HG02884 (cell line): Measurements from ENCODE around the gene MRPL46.
"Not testable (repeated sequence)": the region's sequence is repeated elsewhere in the genome, so short reads cannot be mapped to it uniquely, and the experiment has no call there.

Source experiments
- ATAC-seq: cut with Tn5 transposase; IDR thresholded peaks from one replicate; pipeline ENCODE4 v1.9.1; 2021; ENCODE audit warnings: mild to moderate bottlenecking, moderate library complexity; ENCODE audit not compliant: unreplicated experiment

MRPL46 gene

DNA sequence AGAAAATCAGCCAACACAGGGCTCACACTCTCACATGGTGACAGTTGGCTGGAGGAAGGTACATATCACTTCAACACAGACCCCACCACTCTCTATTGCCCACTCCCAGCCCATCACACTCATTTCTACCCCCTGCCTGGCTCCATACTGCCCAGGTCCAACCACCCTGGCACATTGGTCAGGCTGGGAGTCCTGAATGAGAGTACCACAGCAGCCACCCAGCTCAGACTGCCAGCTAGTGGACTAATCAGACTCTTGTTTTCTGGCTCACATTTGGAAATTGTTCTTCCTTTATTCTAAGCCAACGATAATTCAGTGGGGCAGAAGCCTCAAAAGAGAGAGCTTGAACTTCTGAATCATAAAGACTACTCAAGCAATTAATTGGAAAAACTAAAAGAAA lies 20.0 kb downstream of the MRPL46 start:
- ATAC-seq = no peak

DNA sequence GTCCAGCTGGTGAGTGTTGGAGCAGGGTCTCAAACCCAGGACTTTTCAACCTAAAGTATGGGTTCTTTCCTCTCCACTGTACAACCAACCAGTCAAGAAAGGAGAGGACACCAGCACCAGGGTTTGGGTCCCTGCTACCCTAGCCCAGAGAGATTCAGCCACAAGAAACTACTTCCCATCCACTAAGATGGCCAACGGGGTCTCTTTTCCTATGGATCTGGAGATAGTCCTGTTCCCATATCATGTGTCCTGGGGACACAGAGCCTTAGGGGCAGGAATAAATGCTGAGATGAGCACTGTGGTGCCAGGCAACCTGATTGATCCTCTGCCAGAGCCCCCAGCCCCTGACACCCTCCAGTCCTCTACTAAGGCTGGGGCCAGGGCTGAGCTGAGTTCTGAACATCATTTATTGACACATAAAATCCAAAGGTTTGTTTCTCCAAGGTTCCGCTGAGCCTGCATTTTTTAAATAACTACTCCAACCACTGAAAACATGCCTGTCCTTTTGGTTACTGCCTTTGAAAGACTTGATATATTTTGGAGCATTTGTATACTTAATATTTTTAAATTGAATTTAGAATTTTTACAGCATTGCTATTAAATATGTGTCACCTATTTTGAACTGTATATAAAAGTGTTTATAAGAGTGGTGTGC lies 26.0 kb downstream of the MRPL46 start:
- no peak for ATAC-seq

DNA sequence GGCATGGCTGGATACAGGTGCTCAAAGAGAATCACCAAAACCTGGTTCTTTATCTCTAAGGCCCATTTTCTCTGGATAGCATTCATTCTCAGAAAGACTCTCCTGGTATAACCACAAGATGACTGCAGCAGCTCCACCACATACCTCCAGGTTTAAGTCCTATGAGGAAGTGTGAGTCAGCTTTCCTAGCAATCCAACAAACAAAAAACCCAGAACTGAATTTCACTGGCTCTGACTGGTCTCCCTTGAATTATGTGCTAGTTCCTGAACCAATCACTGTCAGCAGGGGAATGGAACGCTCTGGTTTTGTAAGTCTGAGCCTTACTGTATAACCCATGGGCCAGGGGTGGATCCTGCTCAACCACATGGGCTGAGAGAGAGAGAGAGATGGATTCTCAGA lies 27.2 kb downstream of the MRPL46 start:
- ATAC-seq = no peak

DNA sequence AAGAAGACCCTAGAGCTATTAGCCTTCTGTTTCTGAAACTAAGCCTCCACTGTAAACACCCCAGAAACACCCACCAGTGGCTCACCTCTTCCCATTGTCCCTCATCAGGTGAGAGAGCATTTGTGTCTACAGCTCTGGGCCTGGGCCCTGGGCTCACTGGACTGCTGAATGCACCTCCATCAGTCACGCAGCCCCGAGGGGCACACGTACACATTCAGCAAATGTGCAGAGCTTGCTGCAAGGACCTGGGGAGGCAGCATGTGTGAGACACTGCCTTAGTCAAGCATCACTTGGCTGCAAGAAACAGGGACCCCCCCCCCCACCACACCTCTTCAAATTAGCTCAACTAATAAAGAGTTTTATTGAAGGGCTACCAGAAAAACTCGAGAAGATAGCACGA lies 29.0 kb downstream of the MRPL46 start:
- ATAC-seq = no peak

DNA sequence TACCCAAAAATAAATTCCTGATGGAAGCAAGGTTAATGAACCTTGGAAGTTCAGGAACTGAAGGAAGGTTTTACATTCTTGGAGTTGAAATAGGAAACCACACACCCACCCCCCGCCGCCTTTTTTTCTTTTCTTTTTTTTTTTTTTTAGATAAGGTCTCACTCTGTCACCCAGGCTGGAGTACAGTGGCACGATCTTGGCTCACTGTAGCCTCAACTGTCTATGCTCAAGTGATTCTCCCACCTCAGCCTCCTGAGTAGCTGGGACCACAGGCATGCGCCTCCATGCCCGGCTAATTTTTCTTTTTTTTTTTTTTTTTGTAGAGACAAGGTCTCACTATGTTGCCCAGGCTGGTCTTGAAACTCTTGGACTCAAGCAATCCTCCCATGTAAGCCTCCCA lies 33.1 kb downstream of the MRPL46 start:
- ATAC-seq = not testable (repeated sequence)

GRCh38 chr15:88433046-88433685 lies 34.0 kb downstream of the MRPL46 start:
- no peak for ATAC-seq

- no peak for ATAC-seq
Measured at GRCh38 chr15:88431441-88431840, 35.7 kb downstream of the MRPL46 start.

DNA sequence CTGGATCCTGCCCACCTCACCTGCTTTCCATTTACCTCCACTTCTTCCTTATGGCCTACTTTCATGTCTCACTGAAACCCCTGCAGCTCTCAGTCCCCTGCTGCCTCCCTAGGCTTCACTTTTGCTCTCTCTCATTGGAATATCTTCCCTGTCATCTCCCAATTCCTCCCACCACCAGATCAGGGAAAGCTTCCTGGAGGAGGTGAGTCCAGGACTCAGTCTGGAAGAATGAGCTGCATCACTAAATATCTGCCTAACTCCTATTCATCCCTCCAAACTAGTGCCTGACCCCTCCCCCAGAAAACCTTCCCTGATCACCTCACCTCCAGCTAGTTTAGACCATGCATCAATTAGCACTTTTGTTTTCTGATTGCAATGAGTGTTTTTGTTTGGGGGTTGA lies 37.1 kb downstream of the MRPL46 start:
- no peak for ATAC-seq

DNA sequence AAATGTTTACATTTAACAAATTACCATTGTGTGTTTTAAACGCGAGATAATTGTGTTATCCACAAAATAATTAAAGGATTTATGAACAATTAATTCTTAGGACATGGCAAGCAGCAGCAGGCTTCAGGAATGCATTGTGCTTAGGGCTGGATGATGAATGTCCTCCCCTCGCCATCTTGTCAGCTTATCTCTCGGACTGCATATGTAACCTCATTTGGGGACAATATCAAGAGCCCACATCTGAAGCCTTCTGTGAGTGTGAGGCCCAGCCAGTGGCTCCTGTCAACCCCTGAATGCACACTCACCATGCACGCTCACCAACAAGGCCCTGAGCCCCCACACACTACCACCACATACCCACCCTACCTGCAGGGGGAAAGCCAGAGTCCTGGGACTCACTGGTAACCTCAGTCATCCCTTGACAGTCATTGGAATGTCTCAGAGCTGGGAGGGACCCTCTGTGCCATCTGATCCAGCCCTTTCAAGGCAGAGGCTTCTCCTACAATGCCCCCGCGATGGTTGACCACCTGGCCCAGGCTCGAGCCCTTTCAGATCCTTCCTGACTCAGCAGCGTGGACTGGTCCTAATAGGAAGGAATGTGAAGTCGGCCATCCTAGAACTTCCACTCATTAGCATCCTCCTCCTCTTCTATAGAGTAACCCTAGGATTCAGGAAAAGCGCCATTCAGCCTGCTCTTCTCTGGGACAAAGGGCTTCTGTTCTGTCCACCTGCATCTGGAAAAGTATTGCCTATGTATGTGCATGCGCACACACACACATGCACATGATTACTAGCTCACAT lies 38.2 kb downstream of the MRPL46 start:
- ATAC-seq = no peak

GRCh38 chr15:88428053-88428452 lies 39.1 kb downstream of the MRPL46 start:
- ATAC-seq = no peak

GRCh38 chr15:88426304-88426703 lies 40.9 kb downstream of the MRPL46 start:
- ATAC-seq = no peak

GRCh38 chr15:88423331-88423730 lies 43.9 kb downstream of the MRPL46 start:
- ATAC-seq = no peak

- ATAC-seq = peak; percentile 80
Measured at GRCh38 chr15:88419830-88420229, 47.4 kb downstream of the MRPL46 start.
